NCI-H2029 treated with DMSO at 0.1 percent for 48 hours (cell line): ENCODE data around the gene NEDD9.

ENCODE experiments used
- DNase-seq: peaks from one replicate; lab custom pipeline; 2025; lab: John Stamatoyannopoulos, UW

Gene NEDD9

DNA sequence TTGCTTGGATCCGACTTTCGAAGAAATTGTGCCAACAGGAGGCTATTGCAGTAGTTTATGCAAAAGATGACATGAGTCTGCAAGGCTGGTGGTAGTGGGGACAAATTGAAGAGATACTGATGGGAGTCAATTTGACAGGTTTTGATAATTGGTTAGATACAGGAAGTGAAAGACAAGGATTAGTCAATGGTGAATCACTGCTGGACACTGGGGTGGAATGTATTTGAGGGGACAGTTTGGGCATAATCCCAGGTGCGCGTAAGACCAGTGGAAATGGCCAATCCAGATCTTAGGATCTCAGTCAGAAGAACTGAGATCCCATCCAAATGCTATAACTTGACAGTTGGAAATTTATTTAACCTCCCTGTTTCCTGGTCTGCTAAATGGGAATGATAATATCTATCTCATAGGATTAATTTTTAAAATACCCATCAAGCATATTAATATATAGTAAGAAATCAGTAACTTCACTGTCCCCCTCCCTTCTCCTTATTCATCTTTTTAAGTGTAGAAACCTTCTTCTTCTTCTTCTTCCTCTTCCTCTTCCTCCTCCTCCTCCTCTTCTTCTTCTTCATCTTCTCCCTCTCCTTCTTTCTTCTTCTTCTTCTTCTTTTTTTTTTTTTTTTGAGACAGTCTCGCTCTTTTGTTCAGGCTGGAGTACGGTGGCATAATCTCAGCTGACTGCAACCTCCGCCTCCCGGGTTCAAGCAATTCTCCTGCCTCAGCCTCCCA, 90.0 kb downstream of the NEDD9 start:
- no peak for DNase-seq

DNA sequence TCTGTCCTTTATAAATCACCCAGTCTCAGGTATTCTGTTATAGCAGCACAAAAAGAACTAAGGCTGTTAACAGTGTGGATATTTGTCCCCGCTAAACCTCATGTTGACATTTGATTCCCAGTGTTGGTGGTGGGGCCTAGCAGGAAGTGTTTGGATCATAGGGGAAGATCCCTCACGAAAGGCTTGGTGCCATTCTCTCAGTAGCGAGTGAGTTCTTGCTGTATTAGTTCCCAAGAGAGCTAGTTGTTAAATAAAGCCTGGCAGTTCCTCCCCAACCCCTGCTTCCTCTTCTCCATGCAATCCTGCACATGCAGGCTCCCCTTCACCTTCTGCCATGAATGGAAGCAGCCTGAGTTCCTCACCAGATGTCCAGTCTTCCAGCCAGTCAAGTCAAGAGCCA, 91.2 kb downstream of the NEDD9 start:
- DNase-seq, result no peak

DNA sequence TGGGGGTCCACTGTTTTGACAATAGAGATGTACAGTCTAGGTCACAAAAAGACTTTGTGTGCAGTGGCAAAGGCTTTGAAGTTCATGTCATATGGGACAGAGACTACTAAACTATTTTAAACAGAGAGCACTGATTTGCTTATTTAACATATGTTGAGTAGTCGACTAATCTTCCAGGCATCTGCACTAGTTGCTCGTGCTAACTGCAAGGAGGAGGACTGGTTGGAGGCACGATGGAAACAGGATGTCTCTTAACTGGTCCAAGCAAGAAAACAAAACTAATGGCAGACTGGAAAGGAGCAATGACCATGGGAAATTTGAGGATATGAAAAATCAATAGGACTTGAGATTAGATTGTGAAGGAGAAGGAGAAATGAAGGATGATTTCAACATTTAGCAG, 92.4 kb downstream of the NEDD9 start:
- DNase-seq, result no peak

DNA sequence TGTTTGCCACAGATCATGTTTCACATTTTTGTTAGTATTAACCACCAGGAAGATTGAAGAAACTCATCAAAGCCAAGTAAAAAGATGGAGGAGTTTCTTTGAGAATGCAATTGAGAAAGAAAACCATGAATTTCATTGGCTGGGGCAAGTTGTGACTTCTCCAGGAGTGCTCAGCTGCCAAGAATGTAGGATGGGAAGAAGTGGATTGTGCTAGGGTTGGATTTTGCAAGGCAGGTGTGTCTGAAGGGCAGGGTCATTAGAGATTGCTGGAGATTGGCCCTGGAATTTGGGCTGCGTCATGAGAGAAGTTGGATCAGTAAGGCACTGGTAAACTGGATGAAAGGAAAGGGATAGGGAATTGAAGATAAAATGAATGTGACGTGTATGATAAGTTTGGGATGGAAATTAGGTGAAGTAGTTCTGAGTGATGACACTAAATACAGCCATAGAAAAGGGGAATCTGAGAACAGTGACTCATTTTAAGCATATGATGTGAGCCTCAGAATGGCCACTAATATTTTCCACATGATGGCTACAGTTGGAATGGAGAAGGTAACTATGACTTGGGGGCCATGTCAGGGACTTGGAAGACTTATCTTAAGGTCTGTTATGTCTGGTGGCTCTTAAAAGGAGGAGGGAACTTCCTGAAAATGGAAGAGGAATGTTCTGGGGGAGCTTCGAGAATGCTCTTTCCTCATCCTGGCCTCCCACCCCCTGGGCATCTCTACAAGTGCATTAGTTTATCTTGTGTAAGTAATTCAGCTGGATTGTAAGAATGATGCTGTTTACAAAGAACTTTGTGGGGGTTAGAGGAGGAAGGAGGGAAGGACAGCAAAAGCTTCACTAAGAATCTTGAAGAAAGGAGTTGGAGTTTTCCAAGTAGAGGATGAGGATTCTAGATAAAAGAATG, 93.2 kb downstream of the NEDD9 start:
- DNase-seq, result no peak

DNA sequence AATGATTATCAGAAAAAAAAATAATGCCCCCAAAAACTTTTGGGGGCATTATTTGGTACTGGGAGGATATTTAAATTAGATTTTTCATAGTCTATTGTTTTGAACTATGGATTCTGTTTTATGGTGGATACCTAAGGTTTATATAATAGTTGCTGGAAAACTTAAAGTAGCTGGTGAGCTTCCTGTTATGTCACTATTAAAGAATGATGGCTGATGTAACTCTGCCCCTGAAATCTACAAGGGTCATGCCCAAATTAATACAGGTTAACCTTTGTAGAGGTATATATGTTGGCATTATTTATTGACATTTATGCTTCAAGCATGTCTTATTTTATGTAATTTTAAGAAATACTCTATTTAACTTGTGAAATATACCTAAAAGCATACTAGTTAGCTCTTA, 95.7 kb downstream of the NEDD9 start:
- no peak for DNase-seq
